ENCODE measurements around the gene TF. TPM values are rescaled to one million over a fixed set of nuclear protein-coding genes. Genes with fewer than 3 reads are reported as not detected.

Gene TF
- total RNA-seq, 4 donors from 2014 or later: 1.4 to 11.4 (median 6.0) TPM

DNA sequence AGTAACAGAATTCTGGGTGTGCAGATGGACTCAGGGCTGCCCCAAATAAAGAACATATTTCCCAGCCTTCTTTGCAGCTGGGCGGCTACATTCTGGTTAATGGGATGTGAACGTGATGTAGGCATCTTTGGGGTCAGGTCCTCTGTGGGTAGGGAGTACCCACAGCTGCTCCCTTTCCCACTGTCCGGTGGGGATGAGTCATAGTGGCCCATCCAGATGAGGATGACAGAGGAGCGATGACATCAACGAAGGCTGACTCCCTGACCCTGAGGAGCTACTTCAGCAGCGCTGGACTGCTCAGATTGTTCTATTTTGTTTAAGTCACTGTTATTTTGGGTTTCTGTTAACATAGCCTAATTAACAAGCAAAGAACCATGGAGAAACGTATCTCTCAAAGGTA is 97.4 kb downstream of the TF start:
- 62 to 63% methylated on average over 7 of the region's 7 CpGs for WGBS, 2 donors
- DNase-seq (ENCODE audit: low spot score in 2 of 2): no peak
- H3K27me3 ChIP-seq: no peaks in the 10 kb centered on the region
- no peak overlapping the region for H3K4me3 ChIP-seq
- H3K36me3 ChIP-seq: no peaks in the 10 kb centered on the region
- H3K4me1 ChIP-seq: no peaks in the 10 kb centered on the region
- H3K27ac ChIP-seq: no peak overlapping the region
- TF ChIP-seq POLR2A (IDR thresholded peaks at IDR 0.05) (no peak), EP300 (IDR thresholded peaks at IDR 0.05) (no peak)
- TF ChIP-seq, protein P1, sequence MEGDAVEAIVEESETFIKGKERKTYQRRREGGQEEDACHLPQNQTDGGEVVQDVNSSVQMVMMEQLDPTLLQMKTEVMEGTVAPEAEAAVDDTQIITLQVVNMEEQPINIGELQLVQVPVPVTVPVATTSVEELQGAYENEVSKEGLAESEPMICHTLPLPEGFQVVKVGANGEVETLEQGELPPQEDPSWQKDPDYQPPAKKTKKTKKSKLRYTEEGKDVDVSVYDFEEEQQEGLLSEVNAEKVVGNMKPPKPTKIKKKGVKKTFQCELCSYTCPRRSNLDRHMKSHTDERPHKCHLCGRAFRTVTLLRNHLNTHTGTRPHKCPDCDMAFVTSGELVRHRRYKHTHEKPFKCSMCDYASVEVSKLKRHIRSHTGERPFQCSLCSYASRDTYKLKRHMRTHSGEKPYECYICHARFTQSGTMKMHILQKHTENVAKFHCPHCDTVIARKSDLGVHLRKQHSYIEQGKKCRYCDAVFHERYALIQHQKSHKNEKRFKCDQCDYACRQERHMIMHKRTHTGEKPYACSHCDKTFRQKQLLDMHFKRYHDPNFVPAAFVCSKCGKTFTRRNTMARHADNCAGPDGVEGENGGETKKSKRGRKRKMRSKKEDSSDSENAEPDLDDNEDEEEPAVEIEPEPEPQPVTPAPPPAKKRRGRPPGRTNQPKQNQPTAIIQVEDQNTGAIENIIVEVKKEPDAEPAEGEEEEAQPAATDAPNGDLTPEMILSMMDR (IDR thresholded peaks at IDR 0.05): no peak
- peaks cover 0 to 5% (median 0%) of the 10 kb centered on the region in 4 donors for H3K9me3 ChIP-seq

DNA sequence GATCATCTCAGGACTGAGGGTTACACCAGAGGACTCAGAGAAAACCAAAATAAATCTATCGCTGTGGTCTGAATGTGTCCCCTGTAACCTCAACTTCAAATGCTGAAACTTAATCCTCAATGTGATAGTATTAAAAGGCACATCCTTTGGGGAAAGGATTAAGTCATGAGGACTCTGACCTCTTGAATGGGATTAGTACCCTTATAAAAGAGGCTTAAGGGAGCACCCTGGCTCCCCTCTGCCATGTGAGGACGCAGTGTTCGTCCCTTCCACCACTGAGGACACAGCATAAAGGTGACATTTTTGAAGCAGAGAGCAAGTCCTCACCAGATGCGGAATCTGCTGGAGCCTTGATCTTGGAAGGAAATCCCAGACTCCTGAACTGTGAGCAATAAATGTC is 98.9 kb downstream of the TF start:
- no peak for DNase-seq (ENCODE audit: low spot score in 2 of 2)
- 94 to 95% methylated on average over 4 of the region's 4 CpGs for WGBS, 2 donors
- H3K36me3 ChIP-seq: no peaks in the 10 kb centered on the region
- H3K4me3 ChIP-seq: no peak overlapping the region
- TF ChIP-seq, protein P1 (IDR thresholded peaks at IDR 0.05): no peak
- TF ChIP-seq POLR2A (IDR thresholded peaks at IDR 0.05) (no peak), EP300 (IDR thresholded peaks at IDR 0.05) (no peak)
- H3K4me1 ChIP-seq: no peaks in the 10 kb centered on the region
- H3K9me3 ChIP-seq: peaks cover 0 to 5% (median 0%) of the 10 kb centered on the region in 4 donors
- H3K27me3 ChIP-seq: no peaks in the 10 kb centered on the region
- no peak overlapping the region for H3K27ac ChIP-seq

Small RNAs within 50 kb of the gene (small RNA-seq; reads per million reads assigned to genes)
- gene RNA5SP140: not detected

Other genes with a start within 250 kb of the TF start
- 100 to 1,000 TPM in 2 of 4 donors, 10 to 100 TPM in 2; 86.0 to 115 (median 105) TPM for gene CDV3, start 172.7 kb upstream of the TF start, total RNA-seq
- 10 to 100 TPM; 17.0 to 39.3 (median 22.1) TPM for gene TOPBP1, start 84.5 kb upstream of the TF start, total RNA-seq
- gene SRPRB, start 59.4 kb downstream of the TF start, total RNA-seq: 10 to 100 TPM; 14.3 to 19.7 (median 18.0) TPM
- gene RAB6B, start 149.5 kb downstream of the TF start, total RNA-seq: 1 to 10 TPM; 1.4 to 3.6 (median 2.0) TPM